A673 (cell line): ENCODE results near the gene FRY.

ENCODE experiments used
- CTCF ChIP-seq: fragments of 300-800, 200-600 bp; sonication (generic); conservative IDR thresholded peaks from 2 replicates; pipeline ENCODE4 v1.5.1; 2017; ENCODE audit warnings: low read depth, mild to moderate bottlenecking, antibody characterized with exemption, low read length, moderate library complexity, mixed read lengths
- EZH2 ChIP-seq: fragments of 200-600 bp; sonication (generic); IDR thresholded peaks from 2 replicates; pipeline ENCODE4 v1.6.1; 2017; ENCODE audit warnings: borderline replicate concordance, low read depth, mild to moderate bottlenecking, mixed read lengths, antibody characterized with exemption, low read length; ENCODE audit not compliant: poor library complexity, severe bottlenecking

GRCh38 chr13:32285633-32285965 is 254.0 kb downstream of the FRY start:
- TF ChIP-seq CTCF (no peak), EZH2 (no peak)
